Activated T-helper 1 cell treated with anti-CD3 and anti-CD28 coated beads, Interleukin-2, amount 50 U/mL, for 16 hours (primary cell): ENCODE data around the gene PSMG2.
"Not testable (repeated sequence)": the region's sequence is repeated elsewhere in the genome, so short reads cannot be mapped to it uniquely, and the experiment has no call there.

Experiments
- DNase-seq, 2 donors: peaks; one replicate each; pipeline ENCODE4 v3.0.0-alpha.2; 2020; ENCODE audit warnings: low read depth in 1 of 2, low spot score in 1 of 2

PSMG2 gene

DNA sequence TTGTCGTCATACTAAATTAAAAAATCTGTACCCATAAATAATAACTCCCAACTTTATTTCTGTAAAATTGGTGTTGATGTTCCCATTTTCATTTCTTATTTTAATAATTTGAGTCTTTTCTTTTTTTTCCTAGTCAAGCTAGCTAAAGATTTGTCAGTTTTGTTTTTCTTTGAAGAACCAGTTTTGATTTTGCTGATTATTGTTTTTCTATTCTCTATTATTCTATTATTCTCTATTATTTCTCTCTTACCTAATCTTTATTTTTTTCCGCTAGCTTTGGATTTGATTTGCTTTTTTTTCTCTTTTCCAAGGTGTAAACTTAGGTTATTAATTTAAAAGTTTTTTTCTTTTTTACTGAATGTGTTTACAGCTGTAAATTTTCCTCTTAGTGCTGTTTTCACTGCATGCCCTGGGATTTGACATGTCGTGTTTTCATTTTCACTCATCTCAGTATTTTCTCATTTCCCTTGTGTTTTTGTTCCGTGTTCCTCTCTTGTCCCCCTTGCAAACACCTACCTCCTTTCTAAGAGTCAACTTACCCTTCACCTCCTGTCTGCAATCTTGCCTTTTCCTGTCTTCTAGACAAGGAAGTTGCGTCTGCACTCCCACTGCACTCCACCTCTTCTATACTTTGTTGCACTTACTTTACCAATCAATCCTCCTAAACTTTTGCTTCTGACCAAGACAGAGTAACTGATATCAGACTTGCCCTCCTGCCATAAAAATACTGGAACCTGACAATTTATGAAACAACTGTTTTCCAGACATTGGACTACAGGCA is 18.8 kb downstream of the PSMG2 start:
- no peak for DNase-seq

DNA sequence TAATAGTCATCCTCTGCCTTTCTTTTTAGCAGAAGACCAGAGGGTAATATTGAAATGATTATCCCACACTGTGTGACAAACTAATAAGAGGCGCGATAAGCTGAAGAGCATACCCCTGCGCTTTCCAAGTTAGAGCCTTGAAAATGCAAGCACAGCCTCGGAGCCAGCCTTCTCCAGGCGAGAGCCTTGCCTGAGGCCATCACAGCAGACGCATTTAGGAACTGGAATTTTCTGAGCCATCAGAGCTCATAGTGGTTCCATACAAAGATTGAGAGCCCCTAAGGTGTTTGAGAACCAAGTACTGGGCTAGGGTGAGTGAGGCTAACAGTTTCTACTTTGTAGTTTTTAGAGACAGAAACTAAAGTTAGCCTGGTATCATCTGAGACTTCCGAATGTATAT is 19.9 kb downstream of the PSMG2 start:
- no peak for DNase-seq

- DNase-seq, result no peak
Observed at GRCh38 chr18:12726331-12726730, 23.5 kb downstream of the PSMG2 start.

DNA sequence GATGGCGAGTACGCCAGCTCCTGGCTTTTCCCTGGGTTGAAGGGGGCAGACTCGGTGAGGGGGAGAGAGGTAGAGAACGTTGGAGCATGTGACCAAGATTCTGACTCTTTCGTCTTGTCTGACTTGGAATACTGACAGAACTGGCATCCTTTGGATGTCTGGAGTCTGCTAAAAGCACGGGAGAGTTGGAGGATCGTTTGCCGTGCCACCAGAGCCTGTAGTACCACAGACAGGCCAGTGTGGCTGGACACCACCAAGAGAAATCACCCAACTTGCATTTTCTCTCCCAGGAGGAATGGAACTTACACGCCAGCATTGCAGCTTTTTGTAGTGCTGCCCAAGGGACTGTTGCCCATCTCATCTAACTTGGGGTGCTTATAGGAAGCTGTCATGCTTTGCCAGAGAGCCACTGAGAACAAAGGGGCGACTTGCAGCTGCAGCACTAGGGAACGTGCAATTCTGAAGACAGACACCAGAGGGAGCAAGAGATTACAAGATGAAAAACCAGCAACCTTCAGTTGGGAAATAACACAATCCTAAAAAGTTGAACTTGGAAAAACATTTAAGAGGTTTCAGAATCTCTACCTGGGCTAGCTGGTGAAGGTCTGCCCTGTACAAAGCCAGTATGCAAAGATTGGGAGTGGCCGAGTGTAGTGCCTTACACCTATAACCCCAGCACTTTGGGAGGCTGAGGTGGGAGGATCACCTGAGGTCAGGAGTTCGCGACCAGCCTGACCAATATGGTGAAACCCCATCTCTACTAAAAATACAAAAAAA is 24.1 kb downstream of the PSMG2 start:
- peak in 1 of 2 donors; percentile 17 for DNase-seq

- no peak for DNase-seq
Observed at GRCh38 chr18:12737243-12737902, 34.5 kb downstream of the PSMG2 start.

GRCh38 chr18:12741351-12741750 is 38.5 kb downstream of the PSMG2 start:
- DNase-seq, result no peak

GRCh38 chr18:12742453-12742852 is 39.6 kb downstream of the PSMG2 start:
- no peak for DNase-seq

DNA sequence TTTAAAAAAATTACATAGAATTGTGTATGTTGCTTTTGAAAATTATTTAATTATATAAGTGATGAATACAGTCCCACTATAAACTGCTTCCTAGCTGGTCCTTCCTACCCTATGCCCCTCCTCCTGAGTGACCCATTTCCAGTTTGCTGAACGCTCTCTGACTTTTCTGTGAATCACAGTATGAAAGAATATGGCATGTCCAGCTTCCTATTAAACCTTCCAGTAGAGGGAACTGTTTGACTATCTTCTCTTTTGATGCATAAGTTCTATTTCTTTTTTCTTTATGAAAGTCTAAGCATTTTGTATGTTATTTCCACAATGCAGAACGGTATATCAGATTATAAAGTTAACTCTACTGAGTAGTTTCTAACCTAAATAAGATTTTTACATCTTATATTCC is 41.3 kb downstream of the PSMG2 start:
- no peak for DNase-seq

GRCh38 chr18:12745095-12745795 is 42.4 kb downstream of the PSMG2 start:
- DNase-seq, result no peak

DNA sequence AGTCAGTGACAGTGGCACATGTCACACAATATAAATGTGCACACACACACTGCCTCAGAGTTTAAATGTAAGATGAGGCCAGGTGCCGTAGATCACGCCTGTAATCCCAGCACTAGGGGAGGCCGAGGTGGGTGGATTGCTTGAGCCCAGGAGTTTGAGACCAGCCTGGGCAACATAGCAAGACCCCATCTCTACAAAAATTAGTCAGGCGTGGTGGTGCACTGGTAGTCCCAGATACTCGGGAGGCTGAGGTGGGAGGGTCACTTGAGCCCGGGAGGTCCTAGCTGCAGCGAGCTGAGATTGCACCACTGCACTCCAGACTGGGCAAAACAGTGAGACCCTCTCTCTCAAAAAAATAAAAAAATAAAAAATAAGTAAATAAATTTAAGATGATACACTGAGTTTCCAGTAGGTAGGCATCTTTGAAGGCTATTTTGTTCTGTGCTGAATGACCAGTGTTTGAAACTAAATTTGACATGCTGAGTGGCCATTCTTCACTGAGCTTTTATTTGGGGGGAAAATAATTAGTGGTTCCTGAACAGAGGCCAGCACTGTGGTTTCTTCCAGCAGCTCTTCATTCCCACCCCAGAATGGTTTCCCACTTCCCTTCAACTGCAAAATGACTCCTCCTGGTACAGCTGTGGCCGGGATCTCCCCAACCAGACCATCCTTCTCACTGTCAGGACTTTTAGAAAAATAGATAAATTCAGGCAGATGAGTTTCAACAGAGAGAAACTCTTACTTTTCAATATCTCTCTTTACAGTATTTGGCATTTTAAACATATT is 44.9 kb downstream of the PSMG2 start:
- DNase-seq, result no peak

GRCh38 chr18:12748671-12749070 is 45.8 kb downstream of the PSMG2 start:
- DNase-seq, result no peak

GRCh38 chr18:12749121-12749520 is 46.3 kb downstream of the PSMG2 start:
- no peak for DNase-seq

DNA sequence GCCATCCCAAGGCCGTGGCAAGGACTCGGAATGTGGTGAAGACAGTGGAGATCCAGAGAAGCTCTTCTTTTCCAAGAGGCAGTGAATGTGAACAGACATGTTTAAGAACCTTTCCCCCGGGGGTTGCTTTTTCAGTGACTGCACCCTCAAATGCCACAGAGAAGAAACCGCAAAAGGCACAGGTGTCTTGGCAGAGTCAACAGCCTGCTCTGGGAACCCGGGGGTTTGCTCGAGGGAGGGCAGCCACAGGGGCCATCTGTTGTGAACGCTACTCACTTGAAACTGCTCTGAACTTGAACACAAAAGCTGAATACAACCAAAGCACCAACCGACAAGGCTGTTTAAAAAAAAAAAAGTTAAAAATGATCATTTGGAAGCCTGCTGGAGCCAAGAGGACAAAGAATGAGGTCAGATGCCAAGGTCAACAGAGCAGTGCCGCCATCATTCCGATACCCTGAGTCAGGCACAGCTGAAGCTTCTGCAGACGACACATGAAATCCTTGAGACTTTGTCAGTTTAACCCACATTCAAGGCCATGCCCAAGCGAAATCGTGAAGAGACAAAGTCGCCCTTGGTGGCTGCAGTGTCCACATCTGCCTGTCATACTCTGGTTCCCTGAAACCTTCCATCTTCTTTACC is 47.4 kb downstream of the PSMG2 start:
- DNase-seq, result no peak

DNA sequence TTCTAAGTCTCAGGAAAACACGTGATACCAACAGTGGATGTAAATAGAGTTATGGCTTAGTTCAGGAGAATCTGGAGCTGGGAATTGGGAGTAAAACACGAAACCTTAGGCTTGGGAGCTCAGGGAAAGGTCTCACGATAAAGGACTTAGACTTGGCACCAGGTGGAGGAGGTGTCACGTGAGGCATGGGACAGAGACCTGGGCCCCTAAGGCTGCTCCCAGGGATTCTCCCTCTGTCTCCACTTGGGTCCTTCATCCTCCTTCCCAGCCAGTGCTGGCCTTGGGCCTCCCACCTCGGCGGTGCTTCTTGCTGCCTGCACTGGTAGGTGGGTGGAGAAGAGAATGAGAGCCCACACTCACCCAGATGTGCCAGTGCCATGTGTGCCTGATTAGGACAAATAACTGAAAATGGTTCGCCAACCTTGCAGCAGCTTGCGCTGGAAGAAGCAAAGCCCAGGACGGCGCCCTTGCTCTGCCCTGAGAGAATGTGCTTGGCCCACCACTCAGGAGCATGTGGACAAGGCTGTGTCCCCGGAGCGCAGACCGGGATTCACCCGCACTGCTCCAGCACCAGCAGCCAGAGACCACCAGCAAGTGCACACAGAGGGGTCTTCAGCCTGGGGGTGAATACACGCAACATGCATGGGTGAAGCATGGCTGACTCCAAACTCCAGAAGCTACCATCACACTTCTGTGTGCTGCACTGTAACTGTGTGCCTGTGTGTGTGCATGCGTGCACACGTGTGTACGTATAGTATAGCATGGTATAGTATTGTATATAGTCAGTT is 48.1 kb downstream of the PSMG2 start:
- no peak for DNase-seq

GRCh38 chr18:12751503-12751884 is 48.7 kb downstream of the PSMG2 start:
- DNase-seq, result no peak

GRCh38 chr18:12751891-12752290 is 49.0 kb downstream of the PSMG2 start:
- no peak for DNase-seq

GRCh38 chr18:12754511-12754910 is 51.7 kb downstream of the PSMG2 start:
- no peak for DNase-seq

DNA sequence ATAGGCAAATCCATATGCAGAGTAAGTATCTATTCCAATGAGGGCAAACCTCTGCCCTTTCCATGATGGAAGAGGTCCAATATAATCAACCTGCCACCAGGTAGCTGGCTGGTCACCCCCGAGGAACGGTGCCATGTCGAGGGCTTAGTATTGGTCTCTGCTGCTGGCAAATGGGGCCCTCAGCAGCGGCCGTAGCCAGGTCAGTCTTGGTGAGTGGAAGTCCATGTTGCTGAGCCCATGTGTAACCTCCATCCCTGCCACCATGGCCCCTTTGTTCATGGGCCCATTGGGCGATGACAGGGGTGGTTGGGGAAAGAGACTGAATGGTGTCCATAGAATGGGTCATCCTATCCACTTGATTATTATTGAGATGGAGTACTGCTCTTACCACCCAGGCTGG is 52.8 kb downstream of the PSMG2 start:
- not testable (repeated sequence) for DNase-seq

DNA sequence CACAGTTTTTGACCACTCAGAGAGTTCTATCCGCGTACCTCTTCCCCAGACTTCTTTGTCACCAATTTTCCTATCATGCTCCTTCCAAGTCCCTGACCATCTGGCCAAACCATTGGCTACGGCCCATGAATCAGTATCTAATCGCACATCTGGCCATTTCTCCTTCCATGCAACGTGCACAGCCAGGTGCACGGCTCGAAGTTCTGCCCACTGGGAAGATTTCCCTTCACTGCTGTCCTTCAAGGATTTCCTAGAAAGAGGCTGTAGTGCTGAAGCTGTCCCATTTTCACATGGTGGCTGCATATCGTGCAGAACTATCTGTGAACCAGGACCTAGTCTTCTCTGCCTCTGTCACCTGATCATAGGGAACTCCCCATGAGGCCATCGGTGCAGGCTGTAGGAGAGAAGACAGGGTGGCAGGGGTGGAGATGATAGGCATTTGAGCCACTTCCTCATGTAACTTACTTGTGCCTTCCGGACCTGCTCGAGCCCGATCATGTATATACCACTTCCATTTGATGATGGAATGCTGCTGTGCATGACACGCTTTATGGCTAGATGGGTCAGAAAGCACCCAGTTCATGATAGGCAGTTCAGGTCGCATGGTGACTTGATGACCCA is 53.9 kb downstream of the PSMG2 start:
- not testable (repeated sequence) for DNase-seq
